SW480 (cell line): Measurements from ENCODE around the gene KNTC1.
"Not testable (repeated sequence)": the region's sequence is repeated elsewhere in the genome, so short reads cannot be mapped to it uniquely, and the experiment has no call there.

Source experiments
- DNase-seq: peaks from one replicate; pipeline ENCODE4 v3.0.0-alpha.2; 2016; ENCODE audit warnings: low spot score

The KNTC1 gene

DNA sequence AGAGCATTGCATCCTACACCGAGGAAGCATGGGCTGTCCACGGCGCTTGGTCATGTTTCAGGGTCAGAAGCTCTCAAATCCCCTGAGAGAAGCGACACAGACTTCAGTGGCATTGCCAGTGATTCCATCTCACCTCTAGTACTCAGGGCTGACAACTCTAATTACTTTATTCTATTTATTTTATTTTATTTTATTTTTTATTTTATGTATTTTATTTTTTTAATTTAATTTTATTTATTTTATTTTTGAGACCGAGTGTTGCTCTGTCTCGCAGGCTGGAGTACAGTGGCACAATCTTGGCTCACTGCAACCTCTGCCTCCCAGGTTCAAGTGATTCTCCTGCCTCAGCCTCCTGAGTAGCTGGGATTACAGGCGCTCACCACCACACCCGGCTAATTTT is 126.2 kb downstream of the KNTC1 start:
- DNase-seq, result not testable (repeated sequence)

DNA sequence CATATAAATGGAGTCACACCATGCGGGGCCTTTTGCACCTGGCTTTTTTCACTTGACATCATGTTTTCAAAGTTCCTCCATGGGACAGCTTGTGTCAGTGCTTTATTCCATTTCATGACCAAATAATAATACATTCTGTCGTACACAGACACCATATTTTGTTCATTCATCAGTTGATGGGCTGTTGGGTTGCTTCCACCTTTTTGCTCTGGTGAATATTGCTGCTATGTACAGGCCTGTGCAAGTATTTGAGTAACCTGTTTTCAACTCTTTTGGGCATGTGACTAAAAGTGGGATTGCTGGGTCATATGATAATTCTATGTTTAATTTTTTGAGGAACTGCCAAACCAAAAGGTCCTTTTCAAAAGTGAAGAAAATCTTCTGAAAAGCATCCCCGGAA is 129.2 kb downstream of the KNTC1 start:
- DNase-seq, result no peak

DNA sequence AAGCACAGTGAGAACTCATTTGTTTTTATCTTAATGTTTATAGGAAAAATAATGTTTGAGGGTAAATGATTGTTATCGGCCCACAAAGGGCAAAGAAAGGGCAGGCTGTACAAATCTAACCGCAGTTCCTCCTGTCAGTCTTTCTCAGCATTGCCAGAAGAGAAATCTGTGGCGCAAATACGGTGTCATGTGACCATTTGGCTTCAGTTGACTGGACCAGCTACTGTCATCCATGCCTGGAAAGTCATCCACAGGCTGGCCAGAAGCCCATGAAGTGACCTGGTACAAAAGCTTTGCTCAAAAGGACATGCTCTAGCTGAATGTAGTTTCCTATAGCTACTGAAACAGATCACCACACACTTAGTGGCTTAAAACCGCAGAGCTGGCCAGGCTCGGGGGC is 132.5 kb downstream of the KNTC1 start:
- DNase-seq, result no peak

DNA sequence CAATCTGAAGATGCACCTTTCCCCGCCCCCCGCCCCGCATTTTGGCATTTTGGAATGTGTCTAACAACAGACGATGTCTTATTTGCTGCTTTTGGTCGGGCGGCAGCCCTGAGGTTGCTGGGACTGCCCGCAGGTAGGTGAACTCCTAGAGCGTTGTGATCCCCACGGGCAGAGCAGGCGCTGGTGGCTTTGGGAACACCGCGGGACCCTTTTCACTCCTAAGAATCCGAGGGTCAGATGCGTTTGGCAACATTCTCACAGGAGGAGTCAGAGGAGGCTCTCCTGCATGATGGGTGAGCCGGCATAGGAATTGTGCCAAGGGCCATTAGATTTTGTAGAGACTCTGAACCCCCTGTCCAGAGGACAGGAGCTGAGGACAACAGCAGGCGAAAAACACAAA is 134.2 kb downstream of the KNTC1 start:
- DNase-seq, result no peak

DNA sequence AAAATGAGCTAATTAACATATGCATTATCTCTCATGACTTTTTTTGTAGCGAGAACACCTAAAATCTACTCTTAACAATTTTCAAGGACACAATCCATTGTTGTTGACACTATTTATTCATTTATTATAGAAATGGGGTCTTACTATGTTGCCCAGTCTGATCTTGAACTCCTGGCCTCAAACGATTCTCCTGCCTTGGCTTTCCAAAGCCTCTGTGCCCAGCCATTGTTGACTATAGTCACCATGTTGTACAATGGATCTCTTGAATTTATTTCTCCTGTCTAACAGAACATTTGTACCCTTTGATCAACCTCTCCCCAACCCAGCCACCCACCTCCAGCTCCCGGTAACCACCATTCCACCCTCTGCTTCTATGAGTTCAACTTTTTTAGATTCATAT is 134.9 kb downstream of the KNTC1 start:
- DNase-seq, result no peak

DNA sequence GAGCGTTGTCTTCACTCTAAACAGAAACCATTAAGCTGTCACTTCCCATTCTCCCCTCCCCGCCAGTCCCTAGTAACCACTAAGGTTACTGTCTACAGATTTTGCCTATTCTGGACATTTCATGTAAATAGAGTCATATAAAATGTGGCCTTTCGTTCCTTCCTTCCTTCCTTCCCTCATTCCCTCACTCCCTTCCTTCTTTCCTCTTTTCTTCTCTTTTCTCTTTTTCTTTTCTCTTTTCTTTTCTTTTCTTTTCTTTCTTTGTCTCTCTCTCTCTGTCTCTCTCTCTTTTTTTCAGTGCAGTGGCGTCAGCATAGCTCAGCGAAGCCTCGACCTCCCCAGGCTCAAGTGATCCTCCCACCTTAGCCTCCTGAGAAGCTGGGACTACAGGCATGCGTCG is 138.3 kb downstream of the KNTC1 start:
- DNase-seq, result no peak

DNA sequence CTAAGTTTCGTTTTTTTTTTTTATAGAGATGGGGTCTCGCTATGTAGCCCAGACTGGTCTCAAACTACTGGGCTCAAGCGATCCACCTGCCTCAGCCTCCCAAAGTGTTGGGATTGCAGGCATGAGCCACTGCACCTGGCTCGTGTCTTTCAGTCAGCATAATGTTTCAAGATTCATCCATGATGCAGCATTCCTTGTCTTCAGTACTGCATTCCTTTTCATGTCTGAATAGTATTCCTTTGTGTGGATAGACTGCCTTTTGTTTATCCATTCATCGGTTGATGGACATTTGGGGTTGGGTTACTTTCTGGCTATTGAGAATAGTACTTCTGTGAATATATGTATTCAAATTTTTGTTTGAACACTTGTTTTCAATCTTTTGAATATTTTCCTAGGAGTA is 138.7 kb downstream of the KNTC1 start:
- no peak for DNase-seq

DNA sequence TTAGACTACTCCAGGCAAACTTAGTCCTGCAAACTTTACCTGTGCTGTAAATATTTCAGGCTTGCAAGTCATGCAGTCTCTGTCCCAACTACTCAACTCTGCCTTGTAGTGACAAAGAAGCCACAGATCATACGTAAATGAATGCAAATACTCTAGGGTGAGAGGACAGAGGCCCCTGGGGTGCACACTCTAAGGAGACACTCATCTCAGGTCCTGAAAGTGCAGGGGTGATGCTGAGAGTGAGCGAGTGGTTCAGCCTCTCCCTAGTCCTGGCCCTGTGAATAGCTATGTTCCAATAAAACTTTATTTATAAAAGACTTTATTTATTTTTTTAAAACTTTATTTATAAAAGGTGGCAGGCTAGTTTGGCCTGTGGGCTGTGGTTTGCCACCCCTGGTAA is 141.2 kb downstream of the KNTC1 start:
- no peak for DNase-seq

DNA sequence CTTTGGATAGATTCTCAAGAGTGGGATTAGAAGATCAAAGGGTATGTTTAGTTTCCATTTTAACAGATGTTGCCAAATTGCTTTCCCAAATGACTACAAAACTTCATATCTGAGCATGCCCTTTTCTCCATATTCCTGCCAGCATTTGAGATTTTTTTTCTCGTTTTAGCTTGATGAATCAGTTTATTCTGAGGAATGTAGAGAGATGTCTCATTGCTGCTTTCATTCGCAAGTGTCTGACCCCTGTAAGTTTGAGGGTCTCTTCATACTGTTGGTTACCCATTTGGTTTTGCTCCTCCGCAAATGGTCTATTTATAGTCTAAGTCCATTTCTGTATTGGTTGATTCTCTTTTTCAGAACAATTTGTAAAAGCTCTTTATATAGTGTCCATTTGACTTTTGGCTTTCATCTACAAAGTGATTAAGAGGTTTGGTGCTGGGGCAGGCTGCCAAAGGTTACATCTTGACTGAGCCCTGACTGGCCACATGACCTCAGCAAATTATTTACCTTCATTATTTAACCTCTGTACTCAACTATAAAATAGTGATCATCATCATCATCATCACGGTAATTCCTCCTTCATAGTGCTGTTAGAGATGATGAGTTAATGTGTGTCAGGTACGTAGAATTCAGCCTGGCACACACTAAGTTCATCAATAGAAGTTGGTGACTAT is 142.5 kb downstream of the KNTC1 start:
- no peak for DNase-seq

DNA sequence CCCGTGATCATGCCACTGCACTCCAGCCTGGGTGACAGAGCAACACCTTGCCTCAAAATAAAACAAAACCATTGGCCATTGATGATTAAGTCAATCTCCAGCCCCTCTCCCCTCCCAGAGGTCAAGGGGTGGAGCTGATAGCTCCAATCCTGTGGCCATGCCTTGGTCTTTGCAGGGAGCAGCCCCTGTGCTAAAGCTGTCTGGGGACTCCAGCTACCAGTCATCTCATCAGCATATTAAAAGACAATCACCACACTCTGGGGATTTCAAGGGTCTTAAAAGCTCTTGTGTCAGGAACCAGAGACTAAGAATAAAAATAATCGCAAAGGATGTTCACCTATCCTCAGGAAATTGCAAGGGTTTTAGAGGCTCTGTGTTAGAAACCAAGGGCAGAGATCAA is 145.5 kb downstream of the KNTC1 start:
- no peak for DNase-seq
